OCI-LY1 (cell line): Measurements from ENCODE around the gene SMAD6.

Experiments
- H2AFZ ChIP-seq: fragments of 200-600 bp; sonication (generic), shearing (Covaris generic); 2 replicates; pipeline ENCODE4 v1.6.0; 2014; ENCODE audit warnings: antibody characterized with exemption, mild to moderate bottlenecking, low read length
- H3F3A ChIP-seq: fragments of 200-600 bp; sonication (generic), shearing (Covaris generic); 2 replicates; pipeline ENCODE4 v1.6.0; 2014; ENCODE audit warnings: mild to moderate bottlenecking, antibody characterized with exemption, low read length, moderate library complexity; ENCODE audit not compliant: insufficient read depth
- H3K27ac ChIP-seq: fragments of 200-600 bp; sonication (generic); 2 replicates; pipeline ENCODE4 v1.5.1; 2014; ENCODE audit warnings: low read length, mixed run types, mild to moderate bottlenecking, low read depth; ENCODE audit not compliant: poor library complexity, severe bottlenecking
- H3K27me3 ChIP-seq: fragments of 200-600 bp; sonication (generic); 2 replicates; pipeline ENCODE4 v1.6.0; 2014; ENCODE audit warnings: antibody characterized with exemption, mild to moderate bottlenecking, low read length, moderate library complexity; ENCODE audit not compliant: insufficient read depth
- H3K36me3 ChIP-seq: fragments of 200-600 bp; sonication (generic); 2 replicates; pipeline ENCODE4 v1.6.1; 2014; ENCODE audit warnings: mild to moderate bottlenecking, antibody characterized with exemption, low read length, moderate library complexity, mixed read lengths; ENCODE audit not compliant: insufficient read depth
- H3K4me1 ChIP-seq: fragments of 200-600 bp; sonication (generic); 2 replicates; pipeline ENCODE4 v1.5.1; 2014; ENCODE audit warnings: mild to moderate bottlenecking, low read length, moderate library complexity; ENCODE audit not compliant: insufficient read depth, severe bottlenecking
- H3K4me2 ChIP-seq: fragments of 200-600 bp; sonication (generic), shearing (Covaris generic); 2 replicates; pipeline ENCODE4 v1.6.1; 2014; ENCODE audit warnings: low read length
- H3K4me3 ChIP-seq: fragments of 200-600 bp; sonication (generic); 2 replicates; pipeline ENCODE4 v1.5.1; 2014; ENCODE audit warnings: low read length, low read depth, mild to moderate bottlenecking, mixed read lengths; ENCODE audit not compliant: poor library complexity, severe bottlenecking
- H3K79me2 ChIP-seq: fragments of 200-600 bp; shearing (Covaris generic); 2 replicates; pipeline ENCODE4 v1.6.1; 2016; ENCODE audit warnings: mixed run types, low read length, mixed read lengths; ENCODE audit not compliant: insufficient read depth
- H3K9ac ChIP-seq: fragments of 200-600 bp; sonication (generic), shearing (Covaris generic); 2 replicates; pipeline ENCODE4 v1.6.1; 2014; ENCODE audit warnings: mild to moderate bottlenecking, low read length, mixed read lengths
- H3K9me2 ChIP-seq: fragments of 200-600 bp; sonication (generic), shearing (Covaris generic); 2 replicates; pipeline ENCODE4 v1.6.1; 2014; ENCODE audit warnings: low read depth, mild to moderate bottlenecking, low read length, mixed read lengths
- H3K9me3 ChIP-seq: fragments of 200-600 bp; shearing (Covaris generic); 2 replicates; pipeline ENCODE4 v1.6.1; 2014; ENCODE audit warnings: low read length, mixed read lengths
- H4K20me1 ChIP-seq: fragments of 200-600 bp; sonication (generic), shearing (Covaris generic); 2 replicates; pipeline ENCODE4 v1.6.0; 2016; ENCODE audit warnings: mild to moderate bottlenecking, low read length; ENCODE audit not compliant: insufficient read depth
- CTCF ChIP-seq: fragments of 200-600 bp; sonication (generic), shearing (Covaris generic); IDR thresholded peaks from 2 replicates; pipeline ENCODE4 v1.5.1; 2017; ENCODE audit warnings: mild to moderate bottlenecking, antibody characterized with exemption, low read length, moderate library complexity, mixed read lengths
- EZH2 ChIP-seq: fragments of 200-600 bp; sonication (generic), shearing (Covaris generic); IDR thresholded peaks from 2 replicates; pipeline ENCODE4 v1.8.0; 2017; ENCODE audit warnings: borderline replicate concordance, mixed run types, mild to moderate bottlenecking, antibody characterized with exemption, low read length, moderate library complexity, mixed read lengths

SMAD6 gene

DNA sequence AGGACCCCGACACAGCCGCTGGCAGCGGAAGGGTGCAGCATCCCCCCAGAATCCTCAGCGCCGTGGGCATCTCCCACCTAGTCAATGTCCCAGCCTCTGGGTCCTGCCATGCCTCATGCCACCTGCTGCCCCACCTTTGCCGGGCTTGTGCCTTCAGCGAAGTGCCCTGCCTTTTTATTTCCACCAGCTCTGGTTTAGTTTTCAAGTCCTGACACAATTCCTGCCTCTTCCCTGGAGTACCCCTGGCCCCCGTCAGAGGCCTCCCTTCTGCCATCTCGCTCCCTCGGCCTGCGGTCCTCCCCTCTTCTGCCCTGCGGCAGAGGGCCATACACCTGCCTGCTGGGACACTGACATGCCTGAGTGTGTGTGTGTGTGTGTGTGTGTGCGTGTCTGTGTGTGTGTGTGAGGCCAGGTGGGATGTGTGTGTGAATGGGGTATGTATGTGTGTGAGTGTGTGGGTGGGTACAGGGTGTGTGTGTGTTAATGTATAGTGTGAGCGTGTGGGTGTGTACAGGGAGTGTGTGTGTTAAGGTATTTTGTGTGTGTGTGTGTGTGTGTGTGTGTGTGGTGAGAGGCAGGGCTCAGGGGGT is 129.9 kb downstream of the SMAD6 start:
- Histone ChIP-seq H3K27ac (no peak overlapping the region), H3K36me3 (no peaks in the 10 kb centered on the region), H3K4me1 (peaks cover 28% of the 10 kb centered on the region), H3K9me2 (no peaks in the 10 kb centered on the region), H3K9ac (no peak overlapping the region), H3F3A (no peaks in the 10 kb centered on the region), H4K20me1 (no peaks in the 10 kb centered on the region), H3K4me2 (no peak overlapping the region), H3K27me3 (peaks cover 3% of the 10 kb centered on the region; the same call in 1 of the 2 replicates), H3K4me3 (no peak overlapping the region), H3K79me2 (no peaks in the 10 kb centered on the region), H3K9me3 (no peaks in the 10 kb centered on the region), H2AFZ (no peak overlapping the region)
- TF ChIP-seq EZH2 (no peak), CTCF (no peak)
